Breast epithelium (tissue), 3 donors: Measurements from ENCODE around the gene TUBD1.

Experiments
- CTCF ChIP-seq, 3 donors: fragments of 450-650 bp; IDR thresholded peaks; one replicate each; pipeline ENCODE4 v1.5.1; 2016 to 2017; ENCODE audit warnings: antibody characterized with exemption in 3 of 3, mild to moderate bottlenecking in 3 of 3, moderate library complexity in 3 of 3
- POLR2A ChIP-seq: fragments of 450-650 bp; IDR thresholded peaks from one replicate; pipeline ENCODE4 v1.6.1; 2016; ENCODE audit warnings: antibody characterized with exemption, mild to moderate bottlenecking, moderate library complexity

GRCh38 chr17:59830007-59830630 lies 62.6 kb downstream of the TUBD1 start:
- TF ChIP-seq CTCF (IDR thresholded peaks at IDR 0.05), result no peak
- no peak for TF ChIP-seq POLR2A
